BE2C (cell line): Measurements from ENCODE around the gene BTBD17.

ENCODE experiments used
- DNase-seq: peaks from one replicate; pipeline ENCODE4 v3.0.0-alpha.2; 2020
- H3K27me3 ChIP-seq: fragments of 250-450 bp; sonication (Bioruptor Pico); 2 replicates; pipeline ENCODE4 v1.5.1; 2020; ENCODE audit warnings: mild to moderate bottlenecking
- H3K36me3 ChIP-seq: fragments of 250-450 bp; sonication (Bioruptor Pico); 2 replicates; pipeline ENCODE4 v1.5.1; 2020; ENCODE audit warnings: mild to moderate bottlenecking
- H3K4me1 ChIP-seq: fragments of 250-450 bp; sonication (Bioruptor Pico); 2 replicates; pipeline ENCODE4 v1.5.1; 2020
- H3K4me3 ChIP-seq: 2 replicates; pipeline ENCODE4 v1.5.1; 2011; ENCODE audit warnings: low read depth, low read length
- H3K9me3 ChIP-seq: fragments of 250-450 bp; sonication (Bioruptor Pico); 2 replicates; pipeline ENCODE4 v1.5.1; 2020
- TF ChIP-seq, protein P1 (sequence below): IDR thresholded peaks from 2 replicates; pipeline ENCODE4 v1.5.1; 2012; ENCODE audit warnings: mild to moderate bottlenecking, low read depth, low read length

Gene BTBD17

GRCh38 chr17:74357466-74357809 lies 4.2 kb downstream of the BTBD17 start:
- Histone ChIP-seq H3K4me3 (no peak overlapping the region), H3K9me3 (no peaks in the 10 kb centered on the region), H3K36me3 (no peaks in the 10 kb centered on the region), H3K27me3 (peaks cover 63% of the 10 kb centered on the region), H3K4me1 (no peaks in the 10 kb centered on the region)
- TF ChIP-seq, protein P1, sequence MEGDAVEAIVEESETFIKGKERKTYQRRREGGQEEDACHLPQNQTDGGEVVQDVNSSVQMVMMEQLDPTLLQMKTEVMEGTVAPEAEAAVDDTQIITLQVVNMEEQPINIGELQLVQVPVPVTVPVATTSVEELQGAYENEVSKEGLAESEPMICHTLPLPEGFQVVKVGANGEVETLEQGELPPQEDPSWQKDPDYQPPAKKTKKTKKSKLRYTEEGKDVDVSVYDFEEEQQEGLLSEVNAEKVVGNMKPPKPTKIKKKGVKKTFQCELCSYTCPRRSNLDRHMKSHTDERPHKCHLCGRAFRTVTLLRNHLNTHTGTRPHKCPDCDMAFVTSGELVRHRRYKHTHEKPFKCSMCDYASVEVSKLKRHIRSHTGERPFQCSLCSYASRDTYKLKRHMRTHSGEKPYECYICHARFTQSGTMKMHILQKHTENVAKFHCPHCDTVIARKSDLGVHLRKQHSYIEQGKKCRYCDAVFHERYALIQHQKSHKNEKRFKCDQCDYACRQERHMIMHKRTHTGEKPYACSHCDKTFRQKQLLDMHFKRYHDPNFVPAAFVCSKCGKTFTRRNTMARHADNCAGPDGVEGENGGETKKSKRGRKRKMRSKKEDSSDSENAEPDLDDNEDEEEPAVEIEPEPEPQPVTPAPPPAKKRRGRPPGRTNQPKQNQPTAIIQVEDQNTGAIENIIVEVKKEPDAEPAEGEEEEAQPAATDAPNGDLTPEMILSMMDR = no peak
- no peak for DNase-seq

DNA sequence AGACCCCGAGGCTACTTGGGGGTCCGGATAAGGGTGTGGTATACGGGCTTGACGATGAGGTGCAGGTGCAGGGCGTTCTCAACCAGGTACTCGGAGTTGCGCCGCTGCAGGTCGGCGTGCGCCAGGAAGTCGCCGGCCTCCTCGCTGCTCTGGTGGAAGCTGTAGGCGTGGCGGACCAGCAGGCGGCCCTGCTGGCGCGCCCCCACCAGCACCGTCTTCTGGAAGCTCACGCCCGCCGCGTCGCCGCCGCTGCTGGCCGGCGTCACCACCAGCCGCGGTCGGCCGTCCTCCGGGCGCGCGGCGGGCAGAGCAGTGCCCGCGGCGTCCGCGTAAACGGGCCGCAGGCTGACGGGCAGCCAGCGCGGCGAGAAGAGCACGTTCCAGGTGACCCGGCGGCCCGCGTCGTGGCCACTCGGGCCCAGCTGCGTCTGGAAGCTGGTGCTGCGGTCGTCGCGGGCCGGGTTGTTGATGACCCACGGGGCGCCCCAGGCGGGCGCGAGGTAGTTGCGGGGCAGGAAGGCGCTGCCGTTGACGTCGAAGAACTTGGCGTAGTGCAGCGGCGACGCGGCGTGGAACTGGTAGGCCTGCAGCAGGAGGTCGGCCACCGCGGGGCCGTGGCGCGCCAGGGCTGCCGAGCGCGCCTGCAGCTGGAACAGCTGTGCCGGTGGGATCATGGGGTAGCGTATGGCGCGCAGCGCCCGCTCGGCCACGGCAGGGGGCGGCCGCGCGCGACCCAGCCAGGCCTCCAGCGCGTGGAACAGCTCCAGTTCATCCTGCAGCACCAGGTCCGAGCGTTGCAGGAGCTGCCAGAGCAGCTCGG lies 4.8 kb downstream of the BTBD17 start:
- Histone ChIP-seq H3K27me3 (peaks cover 69% of the 10 kb centered on the region), H3K4me3 (no peak overlapping the region)
- TF ChIP-seq, protein P1 = no peak

GRCh38 chr17:74355065-74355464 lies 6.6 kb downstream of the BTBD17 start:
- Histone ChIP-seq H3K27me3 (peaks cover 87% of the 10 kb centered on the region), H3K4me3 (no peak overlapping the region), H3K9me3 (no peaks in the 10 kb centered on the region), H3K36me3 (no peaks in the 10 kb centered on the region), H3K4me1 (no peaks in the 10 kb centered on the region)
- TF ChIP-seq, protein P1 = no peak
- no peak for DNase-seq

More for the DNA sequence above, 4.8 kb downstream of the BTBD17 start:
- Histone ChIP-seq H3K4me1 (no peaks in the 10 kb centered on the region), H3K36me3 (no peaks in the 10 kb centered on the region), H3K9me3 (no peaks in the 10 kb centered on the region)
- peak; percentile 41 for DNase-seq

DNA sequence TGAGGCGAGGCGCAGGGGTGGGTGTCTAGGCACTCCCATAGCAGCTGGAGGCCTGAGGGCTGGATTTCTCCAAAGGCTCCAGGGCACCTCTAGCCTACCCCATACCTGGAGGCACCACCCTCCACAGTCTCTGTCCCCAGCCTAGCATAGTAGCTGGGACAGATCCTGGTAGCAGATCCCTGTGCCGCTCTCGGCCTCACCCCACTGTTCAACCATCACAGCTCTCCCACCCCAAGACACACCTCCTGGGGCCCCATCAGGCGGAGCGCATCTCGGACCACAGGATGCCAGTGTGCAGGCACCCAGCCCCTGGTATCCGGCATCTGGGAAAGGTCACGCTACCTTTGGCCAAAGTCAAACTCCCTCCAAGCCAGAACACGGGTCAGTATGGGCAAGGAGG lies 7.1 kb downstream of the BTBD17 start:
- H3K27me3 ChIP-seq = peaks cover 92% of the 10 kb centered on the region
- H3K9me3 ChIP-seq = no peaks in the 10 kb centered on the region
- TF ChIP-seq, protein P1 = no peak
- no peak overlapping the region for H3K4me3 ChIP-seq
- DNase-seq = no peak
- H3K4me1 ChIP-seq = no peaks in the 10 kb centered on the region
- no peaks in the 10 kb centered on the region for H3K36me3 ChIP-seq

DNA sequence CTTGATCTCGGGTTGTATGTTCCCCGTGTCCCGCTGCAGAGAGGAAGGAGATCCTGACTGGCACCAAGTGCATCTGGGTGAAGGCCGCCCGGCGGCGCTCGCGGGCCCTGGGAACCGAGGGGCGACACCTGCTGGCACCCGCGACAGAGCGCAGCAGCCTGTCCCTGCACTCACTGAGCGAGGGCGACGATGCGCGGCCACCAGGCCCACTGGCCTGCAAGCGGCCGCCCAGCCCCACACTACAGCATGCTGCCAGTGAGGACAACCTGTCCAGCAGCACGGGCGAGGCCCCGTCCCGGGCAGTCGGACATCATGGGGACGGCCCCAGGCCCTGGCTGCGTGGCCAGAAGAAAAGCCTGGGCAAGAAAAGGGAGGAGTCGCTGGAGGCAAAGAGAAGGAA lies 7.5 kb downstream of the BTBD17 start:
- Histone ChIP-seq H3K27me3 (peaks cover 96% of the 10 kb centered on the region), H3K9me3 (no peaks in the 10 kb centered on the region), H3K36me3 (no peaks in the 10 kb centered on the region), H3K4me1 (no peaks in the 10 kb centered on the region), H3K4me3 (no peak overlapping the region)
- peak; percentile 84 for DNase-seq
- TF ChIP-seq, protein P1 = peak; percentile 95

DNA sequence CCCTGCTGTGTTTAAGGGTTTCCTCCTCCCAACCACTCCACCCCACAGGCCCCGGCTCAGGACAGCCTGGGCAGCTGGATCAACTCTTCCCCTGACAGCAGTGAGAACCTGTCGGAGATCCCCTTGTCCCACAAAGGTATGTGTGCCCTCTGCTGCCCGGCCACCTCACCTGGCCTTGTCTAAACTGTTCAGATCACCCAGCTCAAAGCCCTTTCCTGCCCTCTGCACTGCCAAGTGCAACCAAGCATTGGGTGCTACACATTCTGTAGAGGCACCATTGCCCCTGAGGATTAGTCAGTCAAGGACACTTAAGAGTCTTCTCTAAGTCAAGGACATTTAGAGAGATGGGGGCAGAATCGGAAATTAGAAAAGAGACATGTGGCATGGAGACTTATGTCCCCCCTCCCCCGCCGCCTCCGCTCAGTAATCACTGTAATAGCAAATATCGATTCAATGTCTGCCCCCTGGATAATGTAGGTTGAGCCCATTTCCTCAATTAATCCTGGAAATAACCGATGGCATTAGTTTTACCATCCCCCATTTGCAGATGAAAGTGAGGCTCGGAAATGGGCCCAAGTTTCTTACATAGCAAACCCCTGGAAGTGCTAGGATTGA lies 8.1 kb downstream of the BTBD17 start:
- DNase-seq = no peak
- no peaks in the 10 kb centered on the region for H3K4me1 ChIP-seq
- TF ChIP-seq, protein P1 = no peak
- H3K4me3 ChIP-seq = no peak overlapping the region
- H3K9me3 ChIP-seq = no peaks in the 10 kb centered on the region
- H3K27me3 ChIP-seq = peaks cover 98% of the 10 kb centered on the region
- H3K36me3 ChIP-seq = no peaks in the 10 kb centered on the region
